DMS114 treated with DMSO at 0.1 percent for 48 hours (cell line): Measurements from ENCODE around the gene C16orf95.
"Not testable (repeated sequence)": the region's sequence is repeated elsewhere in the genome, so short reads cannot be mapped to it uniquely, and the experiment has no call there.

Experiments
- DNase-seq: peaks from one replicate; lab custom pipeline; 2025; ENCODE audit not compliant: unreplicated experiment; lab: John Stamatoyannopoulos, UW

The C16orf95 gene, protein sequence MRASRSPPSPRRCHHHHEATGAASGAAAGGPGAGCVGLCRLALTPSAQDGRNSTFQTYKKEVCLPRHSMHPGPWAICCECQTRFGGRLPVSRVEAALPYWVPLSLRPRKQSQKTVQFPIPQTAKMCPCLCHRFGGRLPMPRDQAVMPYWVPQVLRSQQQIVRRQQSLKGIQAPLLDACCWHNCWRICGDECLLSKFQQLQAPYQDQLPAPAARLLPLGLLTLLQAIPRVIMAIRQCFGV

DNA sequence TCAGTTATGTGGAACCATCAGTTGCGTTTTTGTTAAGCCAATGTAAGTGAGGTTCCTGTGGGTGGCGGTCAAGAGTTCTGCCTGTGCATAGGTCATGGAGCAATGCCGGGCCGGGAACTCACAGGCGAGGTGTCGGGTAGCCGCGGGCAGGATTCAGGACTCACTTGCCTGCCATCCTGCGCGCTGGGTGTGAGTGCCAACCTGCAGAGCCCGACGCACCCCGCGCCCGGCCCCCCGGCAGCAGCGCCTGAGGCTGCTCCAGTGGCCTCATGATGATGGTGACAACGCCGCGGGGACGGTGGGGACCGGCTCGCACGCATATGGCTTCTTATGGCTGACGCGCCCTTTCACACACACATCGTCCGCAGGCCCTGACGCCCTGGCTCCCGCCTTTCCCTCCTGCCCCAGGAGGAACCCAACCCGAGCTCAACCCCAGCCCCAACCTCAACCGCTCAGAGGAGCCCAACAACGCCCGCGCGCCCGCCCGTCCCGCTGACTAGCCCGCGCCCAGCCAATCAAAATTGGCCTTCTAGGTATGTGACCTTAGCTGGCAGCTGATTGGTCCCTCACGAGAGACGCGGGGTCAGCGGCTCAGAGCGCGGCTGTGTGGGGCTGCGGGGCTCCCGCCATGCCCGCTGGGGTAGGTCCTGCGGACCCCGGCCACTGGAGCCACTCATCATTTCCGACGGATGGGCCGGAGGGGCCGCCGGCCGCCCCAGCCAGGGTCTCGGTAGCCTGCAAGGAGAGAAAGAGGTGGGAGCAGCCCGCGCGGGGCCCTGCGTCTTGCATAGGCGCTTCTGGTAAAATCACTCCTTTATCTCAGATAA, at the start of gene C16orf95:
Gene C16orf95, minus strand, starts transcription at position 470 of the 827 bp plus-strand sequence. Its CDS starts 150 bp downstream, at position 320.
- DNase-seq = peak; percentile 89

DNA sequence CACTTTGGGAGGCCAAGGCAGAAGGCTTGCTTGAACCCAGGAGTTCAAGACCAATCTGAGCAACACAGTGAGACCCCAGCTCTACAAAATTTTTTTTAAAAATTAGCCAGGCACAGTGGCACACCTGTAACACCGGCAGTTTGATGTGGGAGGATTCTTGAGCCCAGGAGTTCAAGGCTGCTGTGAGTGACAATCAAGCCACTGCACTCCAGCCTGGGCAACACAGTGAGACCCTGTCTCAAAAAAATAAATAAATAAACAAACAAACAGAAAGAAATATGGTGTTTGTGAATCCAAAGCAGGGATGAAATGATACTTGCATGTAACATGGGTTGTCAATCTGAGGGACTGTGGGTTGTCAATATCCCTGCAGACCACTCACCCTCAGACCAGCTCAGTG, 49.7 kb upstream of the C16orf95 start:
- no peak for DNase-seq

DNA sequence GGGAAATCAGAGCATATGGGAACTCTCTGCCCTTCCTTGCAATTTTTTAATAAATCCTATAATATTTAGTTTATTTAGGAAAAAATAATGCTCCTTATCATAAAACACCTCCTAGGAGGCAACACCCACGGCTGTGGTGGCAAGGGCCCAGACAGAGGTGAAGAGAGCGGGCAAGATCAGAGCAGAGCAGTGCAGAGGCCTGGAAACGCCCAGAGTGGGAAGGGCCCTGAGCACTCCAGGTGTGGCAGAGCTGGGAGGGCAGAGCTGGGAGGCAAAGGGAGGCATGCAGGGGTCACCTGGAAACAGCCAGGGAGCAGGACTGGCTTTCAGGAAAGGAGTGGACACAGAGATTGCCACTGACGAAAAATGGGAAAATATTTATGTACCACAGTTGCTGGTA, 49.1 kb upstream of the C16orf95 start:
- no peak for DNase-seq

DNA sequence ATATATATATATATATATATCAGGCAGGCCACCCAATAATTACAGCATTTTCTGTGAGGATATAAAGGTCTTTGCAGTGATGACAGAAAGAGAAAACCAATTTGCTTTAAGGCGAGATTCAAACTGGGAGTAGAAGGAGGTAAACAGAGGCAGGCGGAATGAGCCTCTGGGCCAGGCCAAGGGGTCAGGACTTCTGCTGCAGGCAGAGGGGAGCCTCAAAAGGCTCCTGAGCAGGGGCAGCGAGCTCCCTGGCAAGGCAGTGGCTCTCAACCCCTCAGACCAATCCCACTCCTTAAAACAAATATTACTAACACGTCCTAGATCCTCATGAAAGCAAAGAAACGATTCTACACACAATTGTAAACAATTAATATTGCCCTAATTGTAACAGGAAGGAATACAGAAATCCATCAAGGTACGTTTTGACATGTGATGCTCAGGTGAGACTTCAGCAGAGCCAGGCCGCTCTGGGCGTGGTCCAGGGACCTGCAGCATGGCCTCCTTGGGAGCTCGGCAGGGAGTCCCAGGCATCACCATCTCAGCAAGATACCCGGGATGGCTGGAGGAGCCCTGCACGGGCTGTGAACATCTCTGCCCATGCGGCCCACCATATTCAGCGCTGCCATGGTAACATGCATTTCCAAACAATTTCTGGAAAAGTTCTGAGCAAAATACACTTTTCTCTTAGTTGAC, 48.0 kb upstream of the C16orf95 start:
- no peak for DNase-seq

DNA sequence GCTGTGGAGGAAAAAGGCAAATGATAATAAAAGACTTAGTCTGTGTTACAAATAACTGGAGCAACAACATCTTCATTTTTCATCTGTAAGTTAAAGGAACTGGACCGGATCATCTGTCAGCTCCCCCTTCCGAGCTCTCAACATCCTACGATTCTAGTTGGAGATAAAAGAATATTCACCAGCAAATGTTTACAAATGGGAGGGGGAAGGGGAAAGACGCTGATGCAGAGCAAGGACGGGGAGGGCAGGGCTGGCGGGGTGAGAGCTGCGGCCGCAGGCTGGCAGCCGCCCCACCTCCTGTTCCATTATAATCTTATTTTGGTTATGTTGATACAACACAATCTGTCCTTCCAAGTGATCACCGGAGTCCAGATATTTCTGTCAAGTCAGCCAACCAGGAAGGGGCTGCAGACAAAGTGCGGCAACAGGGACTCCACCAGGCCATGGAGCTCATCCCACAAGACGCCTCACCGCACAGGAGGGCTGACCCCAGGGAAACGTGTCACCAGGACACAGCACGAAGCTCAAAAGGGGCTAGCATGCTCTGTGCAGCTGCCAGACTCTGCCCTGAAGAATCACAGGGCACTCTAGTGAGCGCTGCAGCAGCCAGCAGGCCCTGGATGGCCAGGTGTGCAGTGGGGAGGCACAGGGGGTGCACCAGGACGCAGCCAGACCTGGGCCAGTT, 46.7 kb upstream of the C16orf95 start:
- no peak for DNase-seq

DNA sequence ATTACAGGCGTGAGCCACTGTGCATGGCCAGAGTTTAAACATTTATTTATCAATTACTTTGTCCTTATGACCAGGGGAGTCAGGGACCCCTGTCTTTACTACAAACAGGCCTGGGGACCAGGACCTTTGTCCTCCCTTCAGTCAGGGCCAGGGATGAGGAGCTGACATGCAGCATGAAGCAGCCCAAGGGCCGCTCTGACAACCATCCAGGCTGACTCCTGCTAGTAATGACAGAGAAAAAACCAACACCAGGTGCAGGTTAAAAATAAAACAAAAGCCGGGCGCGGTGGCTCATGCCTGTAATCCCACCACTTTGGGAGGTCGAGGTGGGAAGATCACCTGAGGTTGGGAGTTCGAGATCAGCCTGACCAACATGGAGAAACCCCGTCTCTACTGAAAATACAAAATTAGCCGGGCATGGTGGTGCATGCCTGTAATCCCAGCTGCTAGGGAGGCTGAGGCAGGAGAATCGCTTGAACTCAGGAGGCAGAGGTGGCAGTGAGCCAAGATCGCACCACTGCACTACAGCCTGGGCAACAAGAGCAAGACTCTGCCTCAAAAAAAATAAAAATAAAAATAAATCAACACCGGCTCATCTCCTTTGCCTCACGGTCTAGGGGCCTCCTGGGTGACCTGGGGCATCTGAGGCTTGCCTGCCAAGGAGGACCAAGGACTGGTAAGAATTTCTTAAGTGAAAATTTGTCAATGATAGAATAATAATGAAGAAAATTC, 45.8 kb upstream of the C16orf95 start:
- DNase-seq = not testable (repeated sequence)

DNA sequence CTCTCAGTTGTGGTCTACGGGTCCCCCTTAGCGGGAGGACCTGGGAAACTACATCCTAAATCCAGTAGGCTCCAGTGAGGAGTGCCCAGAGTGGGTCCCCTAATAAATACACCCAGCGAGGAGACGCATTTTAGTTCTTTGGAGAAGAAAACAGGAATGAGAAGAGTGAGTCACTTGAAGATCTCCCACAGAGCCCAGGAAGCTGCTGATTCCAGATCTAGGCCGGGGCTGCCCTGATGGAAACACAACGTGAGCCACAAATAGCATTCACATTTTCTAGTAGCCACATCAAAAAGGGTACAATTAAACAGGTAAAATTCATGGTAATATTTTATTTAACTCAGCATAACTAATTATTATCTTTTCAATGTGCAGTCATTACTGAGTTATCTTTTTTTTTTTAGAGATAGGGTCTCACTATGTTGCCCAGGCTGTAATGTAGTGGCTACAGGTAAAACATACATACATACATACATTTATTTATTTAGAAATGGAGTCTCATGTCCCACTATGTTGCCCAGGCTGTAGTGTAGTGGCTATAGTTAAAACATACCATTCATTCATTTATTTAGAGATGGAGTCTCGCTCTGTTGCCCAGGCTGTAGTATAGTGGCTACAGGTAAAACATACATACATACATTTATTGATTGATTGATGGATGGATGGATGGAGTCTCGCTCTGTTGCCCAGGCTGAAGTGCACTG, 44.9 kb upstream of the C16orf95 start:
- no peak for DNase-seq

DNA sequence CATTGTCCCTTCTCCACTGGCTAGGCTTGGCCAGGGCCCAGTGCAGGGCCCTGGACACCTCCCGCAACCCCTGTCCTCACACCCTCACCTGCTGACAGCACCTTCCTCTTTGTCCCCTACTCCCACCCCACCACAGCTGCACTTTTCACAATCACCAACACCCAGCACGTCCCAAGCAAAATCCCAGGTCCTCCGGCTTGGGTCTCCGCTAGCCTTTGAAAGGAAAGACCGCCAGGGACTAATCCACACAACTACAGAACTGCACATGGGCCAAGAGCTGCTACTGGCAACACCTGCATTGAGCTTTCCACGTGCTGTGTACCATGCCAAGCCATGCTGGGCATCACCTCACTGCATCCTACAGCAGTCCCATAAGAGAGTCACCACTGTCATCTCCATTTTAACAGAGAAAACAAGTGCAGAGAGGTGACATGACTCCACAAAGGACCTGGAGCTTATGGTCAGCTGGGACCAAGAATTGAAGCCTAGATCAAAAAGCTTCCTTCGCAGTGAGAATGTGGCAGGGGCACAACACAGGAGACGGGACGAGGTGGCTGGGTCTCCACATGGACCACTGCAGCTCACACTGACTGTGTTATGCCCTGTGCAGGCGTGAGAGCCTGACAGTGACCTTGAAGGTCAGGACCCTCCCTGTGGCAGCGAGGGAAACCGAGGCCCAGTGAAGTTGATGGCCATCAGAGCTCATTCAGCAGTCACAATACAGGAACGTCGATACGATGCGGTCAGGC, 43.8 kb upstream of the C16orf95 start:
- DNase-seq = no peak

DNA sequence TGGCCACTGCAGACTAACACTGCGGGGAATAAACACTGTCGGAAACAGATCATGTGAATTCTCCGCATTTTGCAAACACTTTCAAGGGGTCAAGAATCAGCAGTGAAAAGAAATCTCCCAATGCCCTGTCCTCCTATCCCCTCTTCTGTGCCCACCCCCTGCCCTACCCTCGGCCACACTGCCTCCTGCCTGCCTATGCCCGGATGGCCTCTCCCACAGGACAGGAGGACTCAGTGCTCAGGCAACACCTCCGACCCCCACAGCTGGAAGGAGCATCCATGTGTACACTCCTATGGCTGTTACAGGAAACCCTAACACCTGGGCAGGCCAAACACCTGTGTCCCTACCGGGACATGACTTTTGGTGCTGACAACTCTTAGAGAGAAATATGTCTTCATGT, 41.9 kb upstream of the C16orf95 start:
- DNase-seq = no peak

DNA sequence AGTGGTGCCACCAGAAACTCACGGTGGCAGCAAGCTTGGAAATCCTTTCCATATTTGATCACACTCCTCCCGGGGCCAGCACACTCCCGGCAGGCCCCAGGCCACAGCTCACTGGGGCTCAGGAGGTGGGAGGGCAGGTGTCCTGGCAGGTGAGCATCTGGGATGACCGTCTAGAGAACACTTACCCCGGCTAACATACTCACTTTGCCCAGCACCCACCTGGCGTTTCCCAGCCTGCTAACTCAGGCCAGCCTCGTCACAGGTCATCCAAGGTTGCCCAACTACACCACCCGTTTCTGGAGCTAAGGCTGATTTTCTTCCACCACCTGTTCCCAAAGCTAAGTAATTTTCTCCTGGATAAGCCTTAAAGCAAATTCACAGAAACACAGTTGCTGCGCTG, 41.5 kb upstream of the C16orf95 start:
- no peak for DNase-seq

DNA sequence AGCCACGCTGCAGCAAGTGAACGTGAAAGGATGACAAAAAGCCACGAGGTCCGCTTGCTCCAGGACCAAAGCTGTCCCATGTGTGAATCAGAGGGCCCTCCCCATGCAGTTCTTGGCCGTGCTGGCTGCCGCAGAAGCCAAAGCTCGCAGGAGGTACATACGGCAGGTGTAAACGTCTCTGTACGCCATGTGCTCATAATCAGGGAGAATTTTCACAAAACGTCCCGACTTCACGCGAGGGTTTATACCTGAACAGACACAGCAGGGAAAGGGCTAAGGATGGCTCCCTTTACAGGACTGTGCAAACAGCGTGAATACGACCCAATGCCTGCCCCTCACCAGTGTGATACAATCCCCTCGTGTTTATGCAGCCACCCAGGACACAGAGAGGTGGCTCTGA, 41.1 kb upstream of the C16orf95 start:
- no peak for DNase-seq

DNA sequence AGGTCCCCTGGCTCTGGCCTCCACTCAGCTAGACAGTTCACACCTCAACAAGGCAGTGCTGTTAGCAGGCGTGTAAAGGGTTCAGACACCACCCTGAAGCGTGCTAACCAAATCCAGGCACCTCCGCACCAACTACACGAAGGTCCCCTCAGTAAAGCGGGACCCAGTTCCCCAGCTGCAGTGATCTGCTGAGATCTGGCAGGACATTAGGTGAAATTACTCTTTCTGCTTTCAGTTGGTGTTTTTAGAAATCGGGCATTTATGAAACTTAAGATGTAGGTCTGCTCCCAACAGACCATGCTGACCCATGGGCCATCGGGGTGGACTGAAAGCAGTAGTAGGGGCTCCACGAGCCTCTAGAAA, 39.3 kb upstream of the C16orf95 start:
- no peak for DNase-seq

DNA sequence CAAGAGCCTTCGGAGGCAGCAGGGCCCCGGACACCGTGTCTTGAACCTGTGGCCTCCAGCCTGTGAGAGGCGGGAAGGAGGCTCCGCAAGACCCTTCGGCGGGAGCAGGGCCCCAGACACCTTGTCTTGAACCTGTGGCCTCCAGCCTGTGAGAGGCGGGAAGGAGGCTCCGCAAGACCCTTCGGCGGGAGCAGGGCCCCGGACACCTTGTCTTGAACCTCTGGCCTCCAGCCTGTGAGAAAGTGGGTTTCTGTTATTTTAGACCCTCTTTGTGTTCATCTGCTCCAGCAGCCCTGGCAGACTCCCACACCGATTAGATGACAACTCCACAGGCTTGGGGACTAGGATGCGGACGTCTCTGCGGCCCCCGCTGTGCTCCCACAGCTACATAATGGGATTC, 36.4 kb upstream of the C16orf95 start:
- no peak for DNase-seq

DNA sequence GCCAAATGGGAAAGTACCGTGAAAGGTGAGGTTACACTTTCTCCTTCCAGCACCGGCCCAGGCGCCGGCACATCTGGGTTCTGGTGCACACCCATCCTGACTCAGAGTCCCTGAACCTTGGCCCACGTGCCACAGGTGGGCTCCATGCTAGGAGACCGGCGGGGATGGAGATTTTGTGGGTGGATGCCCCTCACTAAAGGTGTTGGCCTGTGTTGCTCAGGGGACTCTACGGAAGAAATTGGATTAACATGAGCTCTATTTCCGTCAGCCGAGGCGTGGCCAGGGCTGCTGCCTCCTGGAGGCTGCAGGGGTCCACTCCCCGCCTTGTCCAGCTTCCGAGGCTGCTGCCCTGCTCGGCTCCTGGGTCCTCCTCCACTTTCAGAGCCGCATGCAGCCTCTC, 35.6 kb upstream of the C16orf95 start:
- no peak for DNase-seq

DNA sequence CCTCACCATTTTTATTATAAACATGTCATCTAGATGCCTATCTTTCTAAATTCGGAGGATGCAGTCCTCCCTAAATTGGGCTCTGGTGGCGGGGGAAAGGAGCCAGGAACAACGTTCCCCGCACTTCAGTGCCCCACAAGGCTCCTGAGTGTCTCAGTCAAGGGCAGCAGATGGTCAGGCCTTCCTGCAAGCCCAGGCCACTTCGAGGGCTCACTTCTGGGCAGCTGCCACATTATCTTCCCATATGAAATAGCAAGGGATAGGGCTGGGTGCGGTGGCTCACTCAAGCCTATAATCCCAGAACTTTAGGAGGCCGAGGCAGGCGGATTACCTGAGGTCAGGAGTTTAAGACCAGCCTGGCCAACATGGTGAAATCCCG, 34.1 kb upstream of the C16orf95 start:
- no peak for DNase-seq

DNA sequence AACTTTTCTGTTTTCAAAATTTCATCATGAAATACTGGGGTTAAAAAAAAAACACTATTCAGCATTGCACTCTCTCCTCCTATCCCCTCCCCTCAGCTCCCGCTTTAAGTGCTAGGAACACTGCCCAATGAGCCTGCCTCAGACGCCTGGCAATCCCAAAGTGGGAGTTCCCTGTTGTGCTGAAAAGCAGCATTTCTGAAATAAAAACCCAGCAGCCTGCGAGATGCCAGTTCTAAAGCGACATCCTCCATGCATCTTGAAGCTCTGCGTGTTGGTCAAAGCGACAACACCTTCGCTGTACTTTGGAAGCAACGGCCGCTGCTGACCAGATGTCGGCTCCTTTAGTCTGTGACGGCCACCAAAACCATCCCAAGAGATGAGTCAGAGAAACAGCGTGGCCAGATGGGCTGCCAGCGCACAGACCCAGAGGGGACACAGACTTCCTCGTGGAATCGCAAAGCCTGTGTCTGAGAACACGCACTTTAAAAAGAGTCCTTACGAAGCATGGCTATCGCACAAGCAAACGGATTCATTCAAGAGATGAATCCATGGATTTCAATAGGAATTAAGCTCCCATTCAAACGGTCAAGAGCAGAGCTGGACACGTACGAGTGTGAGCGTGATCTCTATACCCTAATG, 33.6 kb upstream of the C16orf95 start:
- no peak for DNase-seq

DNA sequence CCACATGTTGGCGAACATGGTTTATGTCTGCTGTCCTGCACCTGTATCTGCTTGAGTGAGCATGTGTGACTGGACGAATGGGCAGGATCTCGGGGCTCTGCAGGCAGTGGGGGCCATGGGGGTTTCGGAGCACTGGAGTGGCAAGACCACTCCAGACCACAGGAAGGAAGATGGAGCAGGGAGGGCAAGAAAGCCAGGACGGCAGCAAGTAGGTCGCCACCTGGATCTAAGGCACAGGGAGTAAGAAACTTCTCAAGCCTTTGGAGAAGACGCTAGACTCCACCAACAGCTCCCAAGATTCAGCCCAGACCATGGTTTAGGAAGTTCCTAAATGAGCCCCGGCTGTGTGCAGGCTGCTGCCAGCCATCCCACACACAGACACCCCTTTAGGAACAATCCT, 32.8 kb upstream of the C16orf95 start:
- no peak for DNase-seq

DNA sequence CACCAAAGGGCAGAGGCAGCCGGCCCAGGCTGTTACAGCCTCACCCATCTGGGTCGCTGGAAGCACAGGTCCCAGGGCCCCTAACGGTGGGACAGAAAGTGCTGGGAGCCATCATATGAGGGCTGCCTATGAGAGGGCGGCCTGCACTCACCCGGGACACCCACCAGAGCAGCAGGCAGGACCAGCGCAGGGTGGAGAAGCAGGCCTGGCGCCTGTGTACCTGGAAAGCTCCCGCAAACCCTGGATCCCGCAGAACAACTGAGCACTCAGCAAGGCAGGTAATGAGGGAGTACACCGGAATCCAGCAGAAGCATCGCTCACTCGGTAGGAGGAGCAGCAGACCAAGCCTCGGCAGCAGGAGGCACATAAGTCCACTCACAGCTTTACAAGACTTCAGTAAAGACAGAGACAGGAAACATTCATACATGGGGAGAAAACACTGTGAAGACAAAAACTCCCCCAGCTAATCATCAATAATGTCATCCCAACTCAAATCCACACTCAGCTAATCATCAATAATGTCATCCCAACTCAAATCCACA, 31.5 kb upstream of the C16orf95 start:
- no peak for DNase-seq
